Nephron progenitor cell (in vitro differentiated cells): ENCODE measurements around the gene DAD1.

ENCODE experiments used
- DNase-seq: peaks from one replicate; pipeline ENCODE4 v3.0.0; 2021
- H3K27ac Mint-ChIP-seq: 2 replicates; pipeline ENCODE4 v1.8.0; 2021; ENCODE audit warnings: mild to moderate bottlenecking, moderate library complexity, mixed read lengths
- H3K27me3 Mint-ChIP-seq: 2 replicates; pipeline ENCODE4 v1.8.0; 2021; ENCODE audit warnings: mild to moderate bottlenecking, low read depth, mixed read lengths; ENCODE audit not compliant: poor library complexity
- H3K36me3 Mint-ChIP-seq: 2 replicates; pipeline ENCODE4 v1.8.0; 2021; ENCODE audit warnings: low read depth, mixed read lengths
- H3K4me1 Mint-ChIP-seq: 2 replicates; pipeline ENCODE4 v1.8.0; 2021; ENCODE audit warnings: mixed read lengths
- H3K4me3 Mint-ChIP-seq: 2 replicates; pipeline ENCODE4 v1.8.0; 2021; ENCODE audit warnings: mild to moderate bottlenecking, moderate library complexity, mixed read lengths
- H3K9me3 Mint-ChIP-seq: 2 replicates; pipeline ENCODE4 v1.8.0; 2021; ENCODE audit warnings: mild to moderate bottlenecking, moderate library complexity, mixed read lengths
- CTCF ChIP-seq: fragments of 200-600 bp; sonication (generic); IDR thresholded peaks from 2 replicates; pipeline ENCODE4 v1.5.0; 2021; ENCODE audit warnings: antibody characterized with exemption

DAD1 gene

GRCh38 chr14:22572562-22573058 is 16.4 kb downstream of the DAD1 start:
- no peak for DNase-seq
- Mint-ChIP-seq H3K27ac (no peak overlapping the region), H3K4me3 (no peak overlapping the region), H3K4me1 (peaks cover 18% of the 10 kb centered on the region), H3K36me3 (peaks cover 69% of the 10 kb centered on the region), H3K27me3 (no peaks in the 10 kb centered on the region), H3K9me3 (no peaks in the 10 kb centered on the region)
- no peak for TF ChIP-seq CTCF

- Mint-ChIP-seq H3K4me3 (no peak overlapping the region), H3K9me3 (no peaks in the 10 kb centered on the region), H3K27me3 (no peaks in the 10 kb centered on the region), H3K36me3 (peaks cover 54% of the 10 kb centered on the region), H3K27ac (peak overlapping the region; percentile 89), H3K4me1 (peaks cover 23% of the 10 kb centered on the region)
- TF ChIP-seq CTCF = peak; percentile 73
- DNase-seq = peak; percentile 75
Observed at GRCh38 chr14:22570132-22570949, 18.7 kb downstream of the DAD1 start.

- no peak overlapping the region for H3K27ac Mint-ChIP-seq
- H3K36me3 Mint-ChIP-seq = peaks cover 54% of the 10 kb centered on the region
Observed at GRCh38 chr14:22569737-22570131, 19.3 kb downstream of the DAD1 start.

GRCh38 chr14:22569106-22569736 is 19.8 kb downstream of the DAD1 start:
- Mint-ChIP-seq H3K9me3 (no peaks in the 10 kb centered on the region), H3K4me3 (no peak overlapping the region), H3K27ac (peak overlapping the region; percentile 87), H3K36me3 (peaks cover 54% of the 10 kb centered on the region), H3K4me1 (peaks cover 23% of the 10 kb centered on the region), H3K27me3 (no peaks in the 10 kb centered on the region)
- no peak for DNase-seq
- TF ChIP-seq CTCF = no peak

More at GRCh38 chr14:22569737-22570131, 19.3 kb downstream of the DAD1 start:
- H3K27me3 Mint-ChIP-seq = no peaks in the 10 kb centered on the region
- H3K4me1 Mint-ChIP-seq = peaks cover 23% of the 10 kb centered on the region
- no peaks in the 10 kb centered on the region for H3K9me3 Mint-ChIP-seq
- H3K4me3 Mint-ChIP-seq = no peak overlapping the region
- no peak for TF ChIP-seq CTCF
- no peak for DNase-seq

- DNase-seq = no peak
- H3K4me3 Mint-ChIP-seq = no peak overlapping the region
- peaks cover 39% of the 10 kb centered on the region for H3K36me3 Mint-ChIP-seq
- peaks cover 23% of the 10 kb centered on the region for H3K4me1 Mint-ChIP-seq
- TF ChIP-seq CTCF = no peak
- H3K27me3 Mint-ChIP-seq = no peaks in the 10 kb centered on the region
- H3K9me3 Mint-ChIP-seq = no peaks in the 10 kb centered on the region
- no peak overlapping the region for H3K27ac Mint-ChIP-seq
Observed at GRCh38 chr14:22567437-22567836, 21.6 kb downstream of the DAD1 start.
